ENCODE results near the gene FARP1. TPM values are rescaled to one million over a fixed set of nuclear protein-coding genes. Genes with fewer than 3 reads are reported as not detected.
A peak's percentile ranks its signal among the peaks of the same experiment; 100 is the strongest.

The FARP1 gene
- polyA plus RNA-seq, 1 of the 3 experiments (the other 2 are of a cell fraction): 12.0 TPM

DNA sequence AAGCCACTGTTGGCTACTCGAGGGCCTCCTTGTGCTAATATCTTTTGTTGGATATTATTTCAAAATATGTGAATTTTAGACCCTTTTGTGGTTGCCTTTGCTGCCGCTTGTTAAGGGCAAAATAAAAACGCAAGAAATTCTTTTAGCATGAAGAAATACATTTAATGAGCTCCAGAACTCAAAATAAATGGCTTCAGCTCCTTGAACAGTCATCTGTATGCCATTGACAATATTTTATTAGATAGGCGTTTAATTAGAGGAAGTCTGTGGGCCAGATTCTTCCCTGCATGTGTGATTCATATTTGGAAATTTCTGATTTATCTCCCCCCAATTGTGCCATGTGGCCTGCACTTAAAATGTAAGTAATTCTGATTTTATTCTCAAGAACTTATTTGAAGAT is 256.9 kb downstream of the FARP1 start:
- peak overlapping the region; percentile 9 to 55; a peak in 2 of 4 replicates for H3K27ac ChIP-seq (ENCODE audit: low read depth in 2 of 2, low read length in 1 of 2)
- H3K9me3 ChIP-seq: no peaks in the 10 kb centered on the region
- H3K9me2 ChIP-seq: no peaks in the 10 kb centered on the region
- H3K79me2 ChIP-seq (ENCODE audit: insufficient read depth): no peaks in the 10 kb centered on the region
- 40% methylated on average over 4 of the region's 4 CpGs for WGBS (ENCODE audit: low lambda C conversion rate)
- H2AFZ ChIP-seq (ENCODE audit: low read depth): no peak overlapping the region
- H3K27me3 ChIP-seq (ENCODE audit: insufficient read depth): no peaks in the 10 kb centered on the region
- no peak overlapping the region for H3K4me3 ChIP-seq (ENCODE audit: low read depth in 2 of 2, low read length in 1 of 2)
- no peak overlapping the region for H3K9ac ChIP-seq
- POLR2A ChIA-PET: no interaction called here
- no peak for DNase-seq
- TF ChIP-seq TCF12 (IDR thresholded peaks at IDR 0.05) (peak; percentile 46), YY1 (IDR thresholded peaks at IDR 0.05; ENCODE audit: low read depth) (no peak), EP300 (IDR thresholded peaks at IDR 0.05; ENCODE audit: borderline replicate concordance in 1 of 2, low read depth in 1 of 2, low read length in 1 of 2) (peak in 1 of 2 experiments; percentile 42; a peak in 1 of 4 replicates), FOSL2 (IDR thresholded peaks at IDR 0.05; ENCODE audit: borderline replicate concordance, low read depth) (no peak), GATA2 (CRISPR knock-in tag; IDR thresholded peaks at IDR 0.05) (no peak), REST (IDR thresholded peaks at IDR 0.05; ENCODE audit: low read depth, low read length) (no peak), ELF1 (IDR thresholded peaks at IDR 0.05) (no peak), EZH2phosphoT487 (IDR thresholded peaks at IDR 0.05; ENCODE audit: borderline replicate concordance, low read depth) (no peak)
- TF ChIP-seq, protein P1, sequence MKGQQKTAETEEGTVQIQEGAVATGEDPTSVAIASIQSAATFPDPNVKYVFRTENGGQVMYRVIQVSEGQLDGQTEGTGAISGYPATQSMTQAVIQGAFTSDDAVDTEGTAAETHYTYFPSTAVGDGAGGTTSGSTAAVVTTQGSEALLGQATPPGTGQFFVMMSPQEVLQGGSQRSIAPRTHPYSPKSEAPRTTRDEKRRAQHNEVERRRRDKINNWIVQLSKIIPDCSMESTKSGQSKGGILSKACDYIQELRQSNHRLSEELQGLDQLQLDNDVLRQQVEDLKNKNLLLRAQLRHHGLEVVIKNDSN (IDR thresholded peaks at IDR 0.05; ENCODE audit: borderline replicate concordance, low read depth): no peak
- TF ChIP-seq, protein P2, sequence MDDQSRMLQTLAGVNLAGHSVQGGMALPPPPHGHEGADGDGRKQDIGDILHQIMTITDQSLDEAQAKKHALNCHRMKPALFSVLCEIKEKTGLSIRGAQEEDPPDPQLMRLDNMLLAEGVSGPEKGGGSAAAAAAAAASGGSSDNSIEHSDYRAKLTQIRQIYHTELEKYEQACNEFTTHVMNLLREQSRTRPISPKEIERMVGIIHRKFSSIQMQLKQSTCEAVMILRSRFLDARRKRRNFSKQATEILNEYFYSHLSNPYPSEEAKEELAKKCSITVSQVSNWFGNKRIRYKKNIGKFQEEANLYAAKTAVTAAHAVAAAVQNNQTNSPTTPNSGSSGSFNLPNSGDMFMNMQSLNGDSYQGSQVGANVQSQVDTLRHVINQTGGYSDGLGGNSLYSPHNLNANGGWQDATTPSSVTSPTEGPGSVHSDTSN (IDR thresholded peaks at IDR 0.05): peak; percentile 52; the same call in 1 of the 2 replicates
- no peak overlapping the region for H3K4me2 ChIP-seq
- peaks cover 8 to 11% of the 10 kb centered on the region in 2 experiments; a peak in 3 of 4 replicates for H3K4me1 ChIP-seq (ENCODE audit: control insufficient read depth in 1 of 2, insufficient read depth in 2 of 2, low read depth in 1 of 2, low read length in 1 of 2)
- peaks cover 4% of the 10 kb centered on the region for H3F3A ChIP-seq (replicated peaks; ENCODE audit: insufficient read depth)
- CTCF ChIA-PET: interaction anchor here (1.0 to 1.4 kb wide), 4 partner anchors 32 to 544 kb away, joined by 3 read pairs; no protein-coding TSS in a partner anchor
- peaks cover 4 to 13% of the 10 kb centered on the region in 2 experiments for H3K36me3 ChIP-seq (replicated peaks in 1 of 2; ENCODE audit: control insufficient read depth in 1 of 2, insufficient read depth in 2 of 2, low read length in 1 of 2)
- H4K20me1 ChIP-seq (ENCODE audit: insufficient read depth): no peaks in the 10 kb centered on the region

DNA sequence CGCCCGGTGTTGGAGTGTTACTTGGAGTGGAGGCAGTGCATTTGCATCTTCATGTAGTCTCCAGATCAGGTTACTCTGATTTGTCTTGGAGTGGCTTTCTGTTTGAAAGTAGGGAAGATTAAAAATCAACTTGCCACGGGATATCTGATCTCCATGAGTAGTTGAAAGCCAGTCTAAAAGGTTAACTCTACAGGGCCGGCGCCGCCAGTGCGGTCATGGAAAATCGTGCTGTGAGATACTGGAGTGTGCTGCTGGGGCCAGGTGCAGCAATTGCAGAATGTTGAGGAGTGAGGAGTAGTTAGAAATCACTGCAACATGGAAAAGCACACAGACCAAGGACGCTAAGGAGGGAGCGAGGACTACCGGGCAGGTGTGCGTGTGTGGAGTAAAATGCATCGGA is 259.0 kb downstream of the FARP1 start:
- H3K4me3 ChIP-seq (ENCODE audit: low read depth in 2 of 2, low read length in 1 of 2): no peak overlapping the region
- ChIA-PET CTCF (interaction anchor here (0.7 to 1.8 kb wide), 2 partner anchors 18 to 546 kb away, joined by 3 to 4 read pairs; no protein-coding TSS in a partner anchor), POLR2A (no interaction called here)
- H3K4me1 ChIP-seq (ENCODE audit: control insufficient read depth in 1 of 2, insufficient read depth in 2 of 2, low read depth in 1 of 2, low read length in 1 of 2): peaks cover 8 to 13% of the 10 kb centered on the region in 2 experiments; a peak in 3 of 4 replicates
- no peak overlapping the region for H3K27ac ChIP-seq (ENCODE audit: low read depth in 2 of 2, low read length in 1 of 2)
- no peak overlapping the region for H3K4me2 ChIP-seq
- no peak overlapping the region for H3K9ac ChIP-seq
- TF ChIP-seq GATA2 (CRISPR knock-in tag; IDR thresholded peaks at IDR 0.05): no peak
- TF ChIP-seq TAF1 (IDR thresholded peaks at IDR 0.05; ENCODE audit: borderline replicate concordance, low read depth, low read length): no peak
- no peak for TF ChIP-seq RFX5 (IDR thresholded peaks at IDR 0.05; ENCODE audit: low read length)
- TF ChIP-seq, protein P1 (IDR thresholded peaks at IDR 0.05; ENCODE audit: borderline replicate concordance, low read depth): no peak
- no peak for TF ChIP-seq TCF12 (IDR thresholded peaks at IDR 0.05)
- no peak for TF ChIP-seq FOXJ3 (CRISPR knock-in tag; IDR thresholded peaks at IDR 0.05)
- no peak for TF ChIP-seq MAX (IDR thresholded peaks at IDR 0.05; ENCODE audit: low read depth)
- no peak for TF ChIP-seq CTCF (IDR thresholded peaks at IDR 0.05)
- TF ChIP-seq FOXM1 (IDR thresholded peaks at IDR 0.05; ENCODE audit: low read depth): no peak
- TF ChIP-seq JUND (IDR thresholded peaks at IDR 0.05): no peak
- 94% methylated on average over 13 of the region's 13 CpGs for WGBS (ENCODE audit: low lambda C conversion rate)
- no peaks in the 10 kb centered on the region for H4K20me1 ChIP-seq (ENCODE audit: insufficient read depth)
- no peaks in the 10 kb centered on the region for H3K27me3 ChIP-seq (ENCODE audit: insufficient read depth)
- no peaks in the 10 kb centered on the region for H3K9me3 ChIP-seq
- H3K36me3 ChIP-seq (replicated peaks in 1 of 2; ENCODE audit: control insufficient read depth in 1 of 2, insufficient read depth in 2 of 2, low read length in 1 of 2): peaks cover 6 to 8% of the 10 kb centered on the region in 2 experiments
- H2AFZ ChIP-seq (ENCODE audit: low read depth): no peak overlapping the region
- DNase-seq: no peak
- H3F3A ChIP-seq (replicated peaks; ENCODE audit: insufficient read depth): peaks cover 4% of the 10 kb centered on the region
- no peaks in the 10 kb centered on the region for H3K9me2 ChIP-seq
- no peaks in the 10 kb centered on the region for H3K79me2 ChIP-seq (ENCODE audit: insufficient read depth)
